ENCODE results near the gene LRRFIP1. TPM values are rescaled to one million over a fixed set of nuclear protein-coding genes. Genes with fewer than 3 reads are reported as not detected.
A peak's percentile ranks its signal among the peaks of the same experiment; 100 is the strongest.

The LRRFIP1 gene
- total RNA-seq, 1 donor from 2014 or later: 115 TPM

DNA sequence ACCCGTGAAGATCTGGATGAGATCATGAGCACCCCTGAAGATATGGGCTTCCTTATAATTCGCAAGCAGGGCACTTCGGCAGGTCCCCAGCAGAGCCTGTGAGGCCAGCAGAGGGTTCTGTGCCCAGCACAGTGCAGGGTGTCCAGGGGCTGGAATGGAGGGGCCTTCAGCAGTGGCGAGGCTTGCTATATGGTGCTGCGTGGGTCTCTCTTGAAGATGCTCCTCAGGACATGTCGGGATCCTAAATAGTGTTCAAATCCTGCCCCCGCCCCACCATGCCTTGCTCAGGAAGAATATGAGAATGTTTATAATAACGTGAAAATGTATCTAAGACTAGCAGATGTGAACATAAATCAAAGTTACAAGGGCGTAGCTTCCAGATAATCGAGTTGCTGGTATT is 110.9 kb downstream of the LRRFIP1 start:
- FAIRE-seq: no peak
- no peaks in the 10 kb centered on the region for H3K27me3 ChIP-seq (ENCODE audit: control insufficient read depth, insufficient read depth, low read length)
- no peak overlapping the region for H3K4me3 ChIP-seq (ENCODE audit: low read depth, low read length)
- H3K36me3 ChIP-seq (ENCODE audit: control insufficient read depth, insufficient read depth, low read length): peaks cover 25% of the 10 kb centered on the region
- TF ChIP-seq, protein P1, sequence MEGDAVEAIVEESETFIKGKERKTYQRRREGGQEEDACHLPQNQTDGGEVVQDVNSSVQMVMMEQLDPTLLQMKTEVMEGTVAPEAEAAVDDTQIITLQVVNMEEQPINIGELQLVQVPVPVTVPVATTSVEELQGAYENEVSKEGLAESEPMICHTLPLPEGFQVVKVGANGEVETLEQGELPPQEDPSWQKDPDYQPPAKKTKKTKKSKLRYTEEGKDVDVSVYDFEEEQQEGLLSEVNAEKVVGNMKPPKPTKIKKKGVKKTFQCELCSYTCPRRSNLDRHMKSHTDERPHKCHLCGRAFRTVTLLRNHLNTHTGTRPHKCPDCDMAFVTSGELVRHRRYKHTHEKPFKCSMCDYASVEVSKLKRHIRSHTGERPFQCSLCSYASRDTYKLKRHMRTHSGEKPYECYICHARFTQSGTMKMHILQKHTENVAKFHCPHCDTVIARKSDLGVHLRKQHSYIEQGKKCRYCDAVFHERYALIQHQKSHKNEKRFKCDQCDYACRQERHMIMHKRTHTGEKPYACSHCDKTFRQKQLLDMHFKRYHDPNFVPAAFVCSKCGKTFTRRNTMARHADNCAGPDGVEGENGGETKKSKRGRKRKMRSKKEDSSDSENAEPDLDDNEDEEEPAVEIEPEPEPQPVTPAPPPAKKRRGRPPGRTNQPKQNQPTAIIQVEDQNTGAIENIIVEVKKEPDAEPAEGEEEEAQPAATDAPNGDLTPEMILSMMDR (IDR thresholded peaks at IDR 0.05; ENCODE audit: insufficient read depth, low read length, severe bottlenecking): no peak
- no peak for DNase-seq (ENCODE audit: low read depth)

DNA sequence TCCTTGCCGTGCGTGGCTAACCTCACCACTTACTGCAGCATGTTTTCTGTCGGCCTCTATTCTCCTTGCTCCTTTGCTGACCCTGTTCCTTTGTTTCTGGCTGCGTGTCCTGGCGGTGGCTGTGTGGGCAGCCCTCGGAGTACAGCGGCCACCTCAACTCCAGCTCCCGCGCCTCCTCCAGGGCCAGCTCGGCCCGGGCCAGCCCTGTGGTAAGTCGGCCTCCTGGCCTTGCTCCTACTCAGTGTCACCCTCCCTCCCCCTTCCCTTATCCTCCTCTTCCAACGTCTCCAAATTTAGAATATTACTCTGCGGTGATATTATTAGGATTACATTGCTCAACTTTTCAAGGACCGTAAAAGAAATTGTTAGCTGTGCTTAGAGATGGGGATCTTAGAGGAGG is 111.7 kb downstream of the LRRFIP1 start:
- TF ChIP-seq, protein P1 (IDR thresholded peaks at IDR 0.05; ENCODE audit: insufficient read depth, low read length, severe bottlenecking): no peak
- H3K4me3 ChIP-seq (ENCODE audit: low read depth, low read length): no peak overlapping the region
- no peak for FAIRE-seq
- no peak for DNase-seq (ENCODE audit: low read depth)
- no peaks in the 10 kb centered on the region for H3K27me3 ChIP-seq (ENCODE audit: control insufficient read depth, insufficient read depth, low read length)
- H3K36me3 ChIP-seq (ENCODE audit: control insufficient read depth, insufficient read depth, low read length): peaks cover 30% of the 10 kb centered on the region

DNA sequence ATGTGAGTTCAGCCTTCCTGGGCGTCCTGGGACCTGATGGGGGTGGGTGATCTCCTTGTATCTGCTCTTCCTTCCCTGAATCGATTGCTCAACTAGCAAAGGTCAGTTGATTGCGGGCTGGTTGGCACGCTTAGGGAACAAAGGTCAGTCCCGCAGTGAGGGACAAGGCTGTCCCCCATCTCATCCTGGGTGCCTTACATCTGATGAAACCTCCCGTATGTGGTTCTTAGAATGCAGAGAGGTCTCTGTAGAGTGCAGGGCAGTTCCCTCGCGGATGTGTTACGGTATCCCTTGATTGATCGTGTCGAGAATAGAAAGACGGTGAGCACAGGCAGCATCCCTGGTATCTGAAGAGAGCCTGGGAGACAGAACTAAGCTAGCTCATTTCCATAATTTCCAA is 114.8 kb downstream of the LRRFIP1 start:
- FAIRE-seq (no peak), DNase-seq (ENCODE audit: low read depth) (no peak)
- Histone ChIP-seq H3K27me3 (ENCODE audit: control insufficient read depth, insufficient read depth, low read length) (no peaks in the 10 kb centered on the region), H3K36me3 (ENCODE audit: control insufficient read depth, insufficient read depth, low read length) (peaks cover 25% of the 10 kb centered on the region), H3K4me3 (ENCODE audit: low read depth, low read length) (no peak overlapping the region)
- TF ChIP-seq, protein P1 (IDR thresholded peaks at IDR 0.05; ENCODE audit: insufficient read depth, low read length, severe bottlenecking): no peak

DNA sequence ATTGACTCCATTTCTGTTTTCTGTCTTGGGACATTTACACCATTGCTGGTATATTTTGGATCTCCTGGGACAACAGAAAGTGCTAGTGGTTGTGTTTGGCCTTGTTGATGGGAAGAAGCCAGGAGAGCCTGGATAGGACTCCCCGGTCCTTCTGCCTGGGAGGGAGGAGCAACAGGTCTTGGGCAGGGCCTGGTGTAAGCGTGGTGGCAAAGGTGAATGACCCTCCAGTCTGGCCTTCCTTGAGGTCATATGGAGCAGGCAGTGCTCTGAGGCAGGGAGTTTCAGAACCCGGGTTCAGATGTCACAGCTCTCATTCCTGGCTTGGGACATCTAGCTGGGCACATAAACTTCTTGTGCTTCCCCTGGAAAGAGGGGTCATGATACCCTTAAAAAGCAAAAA is 115.2 kb downstream of the LRRFIP1 start:
- Histone ChIP-seq H3K27me3 (ENCODE audit: control insufficient read depth, insufficient read depth, low read length) (no peaks in the 10 kb centered on the region), H3K4me3 (ENCODE audit: low read depth, low read length) (no peak overlapping the region), H3K36me3 (ENCODE audit: control insufficient read depth, insufficient read depth, low read length) (peaks cover 25% of the 10 kb centered on the region)
- DNase-seq (ENCODE audit: low read depth): no peak
- no peak for FAIRE-seq
- TF ChIP-seq, protein P1 (IDR thresholded peaks at IDR 0.05; ENCODE audit: insufficient read depth, low read length, severe bottlenecking): no peak

DNA sequence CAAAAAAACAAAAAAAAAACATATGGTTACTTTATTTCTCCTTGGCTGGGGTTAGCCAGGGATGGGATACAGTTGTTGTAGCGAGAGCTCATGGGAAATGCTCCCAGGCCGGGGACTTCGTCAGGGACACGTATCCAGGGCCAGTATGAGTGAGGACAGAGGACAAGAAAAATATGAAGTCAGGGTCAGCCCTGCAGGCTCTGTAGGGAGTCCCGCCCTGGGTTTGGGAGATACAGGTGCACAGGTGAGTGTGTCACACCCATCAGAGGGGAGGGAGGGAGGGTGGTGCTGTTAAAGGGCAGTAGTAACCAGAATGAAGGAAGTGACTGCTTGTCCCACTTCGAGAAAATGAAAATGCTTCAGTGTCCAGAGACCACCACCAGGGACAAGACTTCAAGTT is 115.6 kb downstream of the LRRFIP1 start:
- DNase-seq (ENCODE audit: low read depth) (no peak), FAIRE-seq (no peak)
- H3K27me3 ChIP-seq (ENCODE audit: control insufficient read depth, insufficient read depth, low read length): no peaks in the 10 kb centered on the region
- H3K4me3 ChIP-seq (ENCODE audit: low read depth, low read length): no peak overlapping the region
- TF ChIP-seq, protein P1 (IDR thresholded peaks at IDR 0.05; ENCODE audit: insufficient read depth, low read length, severe bottlenecking): no peak
- peaks cover 26% of the 10 kb centered on the region for H3K36me3 ChIP-seq (ENCODE audit: control insufficient read depth, insufficient read depth, low read length)

DNA sequence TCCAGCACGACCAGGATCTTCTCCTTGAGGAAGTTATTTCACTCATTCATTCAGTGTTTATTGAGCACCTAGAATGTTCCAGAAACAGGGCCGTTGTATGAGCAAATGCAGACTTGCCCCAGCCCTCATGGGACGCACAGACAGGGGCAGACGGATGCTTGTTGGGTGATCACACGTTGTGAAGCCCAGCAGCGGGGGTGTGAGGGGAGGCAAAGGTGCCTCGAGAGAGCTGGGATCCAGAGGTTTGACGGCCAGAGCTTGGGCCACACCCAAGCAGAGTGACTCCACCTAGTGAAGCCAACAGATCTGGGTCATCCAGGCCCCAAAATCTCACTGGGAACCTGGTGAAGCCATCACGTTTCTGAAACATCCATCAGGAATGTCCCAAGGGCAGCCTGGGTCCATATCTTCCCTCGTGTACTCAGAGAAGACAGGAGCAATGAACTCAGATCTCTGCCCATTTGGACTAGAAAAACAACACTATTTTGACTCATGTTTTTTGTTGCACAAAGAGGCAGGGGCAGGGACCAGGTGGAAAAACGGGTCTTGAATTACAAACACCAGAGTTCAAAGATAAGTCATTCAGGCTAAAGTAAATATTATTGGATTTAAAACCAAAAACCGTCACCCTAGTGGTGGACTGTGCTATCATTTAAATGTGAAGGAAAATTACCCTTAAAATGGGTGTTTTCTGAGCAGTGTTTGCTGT is 116.3 kb downstream of the LRRFIP1 start:
- H3K27me3 ChIP-seq (ENCODE audit: control insufficient read depth, insufficient read depth, low read length): no peaks in the 10 kb centered on the region
- peak; percentile 69 for DNase-seq (ENCODE audit: low read depth)
- H3K4me3 ChIP-seq (ENCODE audit: low read depth, low read length): no peak overlapping the region
- TF ChIP-seq, protein P1 (IDR thresholded peaks at IDR 0.05; ENCODE audit: insufficient read depth, low read length, severe bottlenecking): peak; percentile 15
- H3K36me3 ChIP-seq (ENCODE audit: control insufficient read depth, insufficient read depth, low read length): peaks cover 26% of the 10 kb centered on the region
- no peak for FAIRE-seq

Data from bronchial epithelial cell (primary cell).